Keratinocyte (primary cell): ENCODE measurements around the gene PIAS1. TPM values are rescaled to one million over a fixed set of nuclear protein-coding genes. Genes with fewer than 3 reads are reported as not detected.

Source experiments
- DNase-seq: peaks from one replicate; pipeline ENCODE4 v3.0.0-alpha.2; 2011; ENCODE audit warnings: low read depth, missing footprints, low spot score
- FAIRE-seq: peaks from 2 replicates; lab custom pipeline; 2011; peaks lifted over from hg19 to GRCh38; lab: Jason Lieb, UNC
- H2AFZ ChIP-seq: 2 replicates; pipeline ENCODE4 v1.6.0; 2012; ENCODE audit warnings: low read length, control low read depth, inconsistent platforms; ENCODE audit not compliant: control insufficient read depth
- H3K27ac ChIP-seq: 2 replicates; pipeline ENCODE4 v1.5.1; 2011; ENCODE audit warnings: low read length; ENCODE audit not compliant: control insufficient read depth, insufficient read depth
- H3K27me3 ChIP-seq: 3 replicates; pipeline ENCODE4 v1.6.0; 2011; ENCODE audit warnings: low read length; ENCODE audit not compliant: control insufficient read depth, insufficient read depth; ENCODE audit errors: extremely low read depth
- H3K36me3 ChIP-seq, 2 experiments: 2 replicates in 1 of 2; 3 replicates in 1 of 2; pipeline ENCODE4 v1.5.1; 2011; ENCODE audit warnings: low read length in 2 of 2, mild to moderate bottlenecking in 1 of 2; ENCODE audit not compliant: control insufficient read depth in 2 of 2, insufficient read depth in 2 of 2; ENCODE audit errors: extremely low read depth in 1 of 2
- H3K4me1 ChIP-seq: 3 replicates; pipeline ENCODE4 v1.5.1; 2011; ENCODE audit warnings: low read length; ENCODE audit not compliant: control insufficient read depth, insufficient read depth; ENCODE audit errors: extremely low read depth
- H3K4me2 ChIP-seq: 3 replicates; pipeline ENCODE4 v1.6.0; 2011; ENCODE audit warnings: low read depth, low read length; ENCODE audit not compliant: control insufficient read depth, insufficient read depth; ENCODE audit errors: extremely low read depth
- H3K4me3 ChIP-seq, 3 experiments: fragments of 200-600 bp in 1 of 3; sonication (generic) in 1 of 3; 2 replicates in 2 of 3; 3 replicates in 1 of 3; pipeline ENCODE4 v1.5.1; 2011 to 2016; ENCODE audit warnings: low read length in 3 of 3, mild to moderate bottlenecking in 3 of 3, control low read depth in 2 of 3, inconsistent platforms in 1 of 3, low read depth in 1 of 3, mixed read lengths in 1 of 3, mixed run types in 1 of 3, moderate library complexity in 1 of 3; ENCODE audit not compliant: control insufficient read depth in 2 of 3, insufficient read depth in 2 of 3; ENCODE audit errors: extremely low read depth in 1 of 3
- H3K79me2 ChIP-seq: 2 replicates; pipeline ENCODE4 v1.6.0; 2012; ENCODE audit warnings: low read length; ENCODE audit not compliant: control insufficient read depth, insufficient read depth
- H3K9ac ChIP-seq: 3 replicates; pipeline ENCODE4 v1.6.0; 2011; ENCODE audit warnings: low read length; ENCODE audit not compliant: control insufficient read depth, insufficient read depth; ENCODE audit errors: extremely low read depth
- H3K9me1 ChIP-seq: 3 replicates; pipeline ENCODE4 v1.6.0; 2011; ENCODE audit warnings: low read length; ENCODE audit not compliant: control insufficient read depth, insufficient read depth; ENCODE audit errors: extremely low read depth
- H3K9me3 ChIP-seq: 2 replicates; pipeline ENCODE4 v1.5.1; 2012; ENCODE audit warnings: low read depth, low read length; ENCODE audit not compliant: control insufficient read depth
- H4K20me1 ChIP-seq: 3 replicates; pipeline ENCODE4 v1.6.0; 2011; ENCODE audit warnings: low read length; ENCODE audit not compliant: control insufficient read depth, insufficient read depth; ENCODE audit errors: extremely low read depth
- EZH2 ChIP-seq: IDR thresholded peaks from one replicate; pipeline ENCODE4 v1.6.1; 2012; ENCODE audit warnings: inconsistent platforms, mild to moderate bottlenecking, low read length, moderate library complexity
- dilution Hi-C: fragments of 300-500 bp; cut with MboI; formaldehyde crosslinking; loops from one replicate; pipeline ENCODE4 v1.7.0; 2020; ENCODE audit warnings: low sequenced_read_pairs; ENCODE audit not compliant: extremely low pct_ligation_motif_present
- polyA plus RNA-seq, 5 experiments: library from polyadenylated mRNA; depleted of rRNA in 3 of 5; stranded (reverse) in 3 of 5; stranded (forward) in 1 of 5; unstranded in 1 of 5; fragments of >200 nt; gene quantifications; 1 replicate in 1 of 5; 2 replicates in 3 of 5; 3 replicates in 1 of 5; pipeline versions ENCODE4 v1.2.1 to v1.2.3, GENCODE V29; 2011 to 2012; ENCODE audit warnings: missing spikeins in 2 of 5, low read depth in 1 of 5, low replicate concordance in 1 of 5
- TF ChIP-seq, protein P1 (sequence below), 3 experiments: IDR thresholded peaks in 1 of 3; conservative IDR thresholded peaks in 1 of 3; optimal IDR thresholded peaks in 1 of 3; 2 replicates in 2 of 3; 3 replicates in 1 of 3; pipeline versions ENCODE3 to v1.5.1; 2011; ENCODE audit warnings: low read length in 3 of 3, mild to moderate bottlenecking in 3 of 3, moderate library complexity in 2 of 3, control low read depth in 1 of 3, inconsistent platforms in 1 of 3; ENCODE audit not compliant: insufficient read depth in 2 of 3; ENCODE audit errors: extremely low read depth in 1 of 3

PIAS1 gene
- polyA plus RNA-seq, 1 donor (not counting 4 experiments of a cell fraction or from before 2014, with no cell fraction given): 58.2 TPM

DNA sequence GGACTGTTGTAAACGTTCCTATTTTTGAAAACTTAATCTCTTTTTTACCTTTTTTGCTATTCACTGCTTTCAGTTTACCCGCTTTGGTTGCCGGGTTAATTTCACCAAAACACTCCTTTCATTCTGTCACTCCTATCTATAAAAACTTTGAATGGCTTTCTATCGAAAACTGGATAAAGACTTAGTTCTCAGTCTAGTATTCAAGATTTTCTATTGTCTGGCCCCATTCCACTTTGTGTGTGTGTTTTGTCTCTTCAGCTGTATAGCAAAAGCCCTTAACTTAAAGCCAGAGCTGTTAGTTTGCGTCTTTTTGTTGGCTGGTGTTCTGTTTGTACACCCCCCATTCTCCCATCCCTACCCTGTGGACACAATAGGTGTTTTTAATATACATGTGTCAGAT is 7.5 kb downstream of the PIAS1 start:
- dilution Hi-C loops: no loop called here
- no peak overlapping the region for H2AFZ ChIP-seq
- no peak overlapping the region for H3K27ac ChIP-seq
- DNase-seq (no peak), FAIRE-seq (no peak)
- no peak overlapping the region for H3K9ac ChIP-seq
- H3K36me3 ChIP-seq: peaks cover 0 to 2% of the 10 kb centered on the region in 2 experiments
- H3K4me1 ChIP-seq: peaks cover 17% of the 10 kb centered on the region
- no peaks in the 10 kb centered on the region for H4K20me1 ChIP-seq
- TF ChIP-seq, protein P1, sequence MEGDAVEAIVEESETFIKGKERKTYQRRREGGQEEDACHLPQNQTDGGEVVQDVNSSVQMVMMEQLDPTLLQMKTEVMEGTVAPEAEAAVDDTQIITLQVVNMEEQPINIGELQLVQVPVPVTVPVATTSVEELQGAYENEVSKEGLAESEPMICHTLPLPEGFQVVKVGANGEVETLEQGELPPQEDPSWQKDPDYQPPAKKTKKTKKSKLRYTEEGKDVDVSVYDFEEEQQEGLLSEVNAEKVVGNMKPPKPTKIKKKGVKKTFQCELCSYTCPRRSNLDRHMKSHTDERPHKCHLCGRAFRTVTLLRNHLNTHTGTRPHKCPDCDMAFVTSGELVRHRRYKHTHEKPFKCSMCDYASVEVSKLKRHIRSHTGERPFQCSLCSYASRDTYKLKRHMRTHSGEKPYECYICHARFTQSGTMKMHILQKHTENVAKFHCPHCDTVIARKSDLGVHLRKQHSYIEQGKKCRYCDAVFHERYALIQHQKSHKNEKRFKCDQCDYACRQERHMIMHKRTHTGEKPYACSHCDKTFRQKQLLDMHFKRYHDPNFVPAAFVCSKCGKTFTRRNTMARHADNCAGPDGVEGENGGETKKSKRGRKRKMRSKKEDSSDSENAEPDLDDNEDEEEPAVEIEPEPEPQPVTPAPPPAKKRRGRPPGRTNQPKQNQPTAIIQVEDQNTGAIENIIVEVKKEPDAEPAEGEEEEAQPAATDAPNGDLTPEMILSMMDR (optimal IDR thresholded peaks at IDR 0.05 in 1 of 3, IDR thresholded peaks at IDR 0.05 in 1 of 3, conservative IDR thresholded peaks at IDR 0.05 in 1 of 3; ENCODE audit: extremely low read depth in 1 of 3, insufficient read depth in 2 of 3, low read length in 3 of 3): no peak
- TF ChIP-seq EZH2: no peak
- H3K9me3 ChIP-seq: no peaks in the 10 kb centered on the region
- H3K9me1 ChIP-seq: peaks cover 2% of the 10 kb centered on the region
- H3K4me2 ChIP-seq: no peak overlapping the region
- H3K27me3 ChIP-seq: no peaks in the 10 kb centered on the region
- H3K4me3 ChIP-seq: no peak overlapping the region
- H3K79me2 ChIP-seq: peaks cover 99% of the 10 kb centered on the region

DNA sequence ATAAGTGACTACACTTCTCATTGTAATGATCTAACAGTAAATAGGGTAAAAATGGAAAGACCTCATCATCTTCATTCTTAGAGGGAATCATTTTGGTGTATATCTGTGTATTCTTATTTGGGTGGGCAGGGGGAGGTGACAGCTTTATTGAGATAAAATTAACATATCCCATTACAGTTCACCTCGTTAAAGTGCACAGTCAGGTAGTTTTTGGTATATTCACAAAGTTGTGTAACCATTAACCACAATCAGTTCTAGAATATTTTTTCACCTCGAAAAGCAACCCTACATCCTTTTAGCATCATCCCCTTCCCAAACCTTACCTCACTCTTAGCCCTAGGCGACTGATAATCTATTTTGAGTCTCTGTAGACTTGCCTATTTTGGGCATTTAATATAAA is 8.1 kb downstream of the PIAS1 start:
- H4K20me1 ChIP-seq: no peaks in the 10 kb centered on the region
- peaks cover 2% of the 10 kb centered on the region in 2 experiments for H3K36me3 ChIP-seq
- no peaks in the 10 kb centered on the region for H3K9me3 ChIP-seq
- no peaks in the 10 kb centered on the region for H3K27me3 ChIP-seq
- dilution Hi-C loops: no loop called here
- peaks cover 99% of the 10 kb centered on the region for H3K79me2 ChIP-seq
- H3K27ac ChIP-seq: no peak overlapping the region
- H2AFZ ChIP-seq: no peak overlapping the region
- H3K9me1 ChIP-seq: peaks cover 2% of the 10 kb centered on the region
- FAIRE-seq (no peak), DNase-seq (no peak)
- no peak overlapping the region for H3K9ac ChIP-seq
- TF ChIP-seq EZH2: no peak
- TF ChIP-seq, protein P1 (optimal IDR thresholded peaks at IDR 0.05 in 1 of 3, IDR thresholded peaks at IDR 0.05 in 1 of 3, conservative IDR thresholded peaks at IDR 0.05 in 1 of 3; ENCODE audit: extremely low read depth in 1 of 3, insufficient read depth in 2 of 3, low read length in 3 of 3): no peak
- no peak overlapping the region for H3K4me2 ChIP-seq
- H3K4me3 ChIP-seq: no peak overlapping the region
- peaks cover 12% of the 10 kb centered on the region for H3K4me1 ChIP-seq
